Measurements from ENCODE around the gene C19orf47.

The C19orf47 gene

GRCh38 chr19:40313229-40313983, 34.8 kb downstream of the C19orf47 start:
- no peak for DNase-seq

DNA sequence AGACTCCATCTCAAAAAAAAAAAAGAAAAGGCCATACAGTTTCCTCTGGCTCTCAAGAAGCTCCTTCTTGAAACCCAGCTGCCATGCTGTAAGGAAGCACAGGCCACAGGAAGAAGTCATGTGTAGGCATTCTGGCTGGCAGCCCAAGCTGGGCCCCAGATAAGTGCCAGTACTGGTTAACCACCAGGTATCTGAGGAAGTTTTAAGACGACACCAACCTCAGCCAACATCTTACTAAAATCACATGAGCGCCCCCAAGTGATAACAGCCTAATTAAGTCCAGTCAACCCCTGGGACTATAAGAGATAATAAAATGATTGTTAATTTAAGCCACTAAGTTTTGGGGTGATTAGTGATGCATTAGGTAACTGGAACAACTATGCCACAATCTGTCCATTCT, 35.7 kb downstream of the C19orf47 start:
- DNase-seq, result no peak

GRCh38 chr19:40309666-40310065, 38.5 kb downstream of the C19orf47 start:
- DNase-seq, result no peak

DNA sequence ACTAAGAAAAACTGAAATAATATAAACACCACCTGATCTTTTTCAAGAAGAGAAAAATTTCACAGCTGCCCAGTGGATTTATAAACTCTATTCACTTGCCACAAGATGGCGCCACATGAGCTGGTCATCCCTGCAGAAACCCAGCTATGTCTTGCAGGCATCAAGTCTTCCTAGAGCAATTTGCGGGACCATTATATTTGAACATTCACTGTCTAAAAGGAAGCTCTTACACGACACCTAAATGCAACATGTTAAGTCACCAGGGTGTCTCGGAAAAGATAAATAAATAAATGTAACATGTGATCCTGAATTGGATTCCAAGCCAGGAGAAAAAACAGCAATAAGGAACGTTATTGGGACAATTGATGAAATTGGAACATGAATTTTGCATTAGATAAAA, 42.8 kb downstream of the C19orf47 start:
- peak; percentile 51 to 69 for DNase-seq

- no peak for DNase-seq
These were observed 43.9 kb downstream of the C19orf47 start for GRCh38 chr19:40304306-40304705.

GRCh38 chr19:40303765-40304164, 44.4 kb downstream of the C19orf47 start:
- no peak for DNase-seq

DNA sequence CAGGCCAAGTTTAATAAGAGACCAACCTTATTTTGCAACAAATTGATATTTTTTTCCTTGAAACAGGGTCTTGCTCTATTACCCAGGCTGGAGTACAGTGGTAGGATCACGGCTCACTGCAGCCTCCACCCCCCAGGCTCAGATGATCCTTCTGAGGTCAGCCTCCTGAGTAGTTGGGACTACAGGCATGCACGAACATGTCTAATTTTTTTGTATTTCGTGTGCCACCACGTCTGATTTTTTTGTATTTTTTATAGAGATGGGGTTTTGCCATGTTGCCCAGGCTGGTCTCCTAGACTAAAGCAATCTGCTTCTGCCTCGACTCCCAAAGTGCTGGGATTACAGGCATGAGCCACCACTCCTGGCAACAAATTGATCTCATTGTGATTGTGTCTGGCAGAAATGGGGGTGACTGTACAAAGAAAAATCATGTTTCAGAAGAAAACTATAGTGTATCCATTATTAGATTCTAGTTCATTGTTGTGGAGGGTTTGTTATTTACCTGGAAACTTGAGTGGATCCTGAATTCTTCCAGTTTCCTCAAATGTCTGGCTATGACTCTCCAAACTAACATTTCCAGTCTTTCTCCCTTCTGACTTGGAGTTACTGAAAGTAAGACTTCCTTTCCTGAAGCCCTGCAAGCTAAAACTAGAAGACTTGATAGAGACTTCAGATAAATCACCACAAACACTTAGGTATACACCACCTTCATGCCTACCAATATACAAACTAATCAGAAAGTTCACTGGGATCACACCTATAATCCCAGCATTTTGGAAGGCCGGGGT, 45.8 kb downstream of the C19orf47 start:
- no peak for DNase-seq

DNA sequence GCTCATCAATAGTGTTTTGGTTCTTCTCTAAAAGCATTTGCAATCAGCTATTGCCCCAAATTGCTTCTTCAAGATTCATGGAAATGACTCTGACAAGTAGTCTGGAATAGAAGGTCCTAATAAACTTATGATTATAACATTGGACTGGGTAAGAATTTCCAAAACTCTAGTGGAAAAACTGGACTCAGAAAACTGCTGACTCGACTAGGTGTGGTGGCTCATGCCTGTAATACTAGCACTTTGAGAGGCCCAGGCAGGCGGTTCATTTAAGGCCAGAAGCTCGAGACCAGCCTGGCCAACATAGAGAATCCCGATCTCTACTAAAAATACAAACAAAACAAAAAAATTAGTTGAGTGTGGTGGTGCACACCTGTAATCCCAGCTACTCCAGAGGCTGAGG, 47.5 kb downstream of the C19orf47 start:
- no peak for DNase-seq

- DNase-seq, result no peak
These were observed 50.2 kb downstream of the C19orf47 start for GRCh38 chr19:40298026-40298425.

- DNase-seq, result no peak
These were observed 53.6 kb downstream of the C19orf47 start for GRCh38 chr19:40294560-40294959.

- DNase-seq, result no peak
These were observed 61.2 kb downstream of the C19orf47 start for GRCh38 chr19:40286971-40287421.

- DNase-seq, result no peak
These were observed 61.8 kb downstream of the C19orf47 start for GRCh38 chr19:40286235-40286970.

GRCh38 chr19:40285353-40286234, 62.6 kb downstream of the C19orf47 start:
- peak; percentile 94 to 99 for DNase-seq

DNA sequence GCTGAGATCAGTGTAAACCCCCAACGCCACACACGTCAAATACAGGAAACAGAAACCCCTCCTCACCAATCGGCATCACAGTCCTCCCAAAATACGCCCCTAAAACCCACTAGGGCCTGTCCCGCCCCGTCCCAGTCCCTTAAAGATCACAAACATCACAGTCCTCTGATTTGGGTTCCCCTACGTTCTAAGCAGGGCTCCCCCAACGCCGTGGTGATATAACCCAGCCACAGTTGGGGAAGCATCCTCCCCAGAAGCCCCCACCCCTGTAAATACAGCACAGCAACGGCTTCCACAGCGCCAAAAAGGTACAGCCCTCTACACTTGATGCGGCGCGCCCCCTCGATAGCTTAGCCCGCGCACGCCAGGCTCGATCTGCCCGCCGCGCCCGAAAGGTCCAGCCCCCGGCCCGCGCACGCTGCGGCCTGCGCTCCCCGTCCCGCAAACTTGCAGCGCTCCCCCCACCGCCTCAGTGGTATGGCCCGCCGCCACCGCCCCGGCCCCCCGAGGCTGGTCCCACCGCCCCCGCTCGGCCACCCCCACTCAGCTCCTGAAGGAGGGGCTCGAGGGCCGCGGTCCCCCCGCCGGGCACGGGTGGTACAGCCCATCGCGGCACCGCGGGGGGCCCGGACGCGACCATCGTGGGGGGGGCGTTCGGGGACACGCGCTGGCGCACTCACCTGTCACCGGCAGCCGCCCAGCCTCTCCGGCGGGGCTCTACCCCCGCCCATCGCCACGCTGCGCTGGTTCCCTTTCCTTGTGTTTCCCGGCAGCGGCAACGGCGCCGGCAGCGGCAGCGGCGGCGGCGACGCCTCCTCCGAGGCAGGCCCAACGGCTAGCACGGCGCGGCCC, 63.5 kb downstream of the C19orf47 start, which contains the start of gene AKT2:
AKT2 (minus strand) TSS at position 845 of the 852 bp plus-strand sequence. CDS start 20,078 bp downstream, outside the sequence.
- DNase-seq, result peak in 1 of 2 experiments; percentile 66

- no peak for DNase-seq
These were observed 64.0 kb downstream of the C19orf47 start for GRCh38 chr19:40284251-40284500.

DNA sequence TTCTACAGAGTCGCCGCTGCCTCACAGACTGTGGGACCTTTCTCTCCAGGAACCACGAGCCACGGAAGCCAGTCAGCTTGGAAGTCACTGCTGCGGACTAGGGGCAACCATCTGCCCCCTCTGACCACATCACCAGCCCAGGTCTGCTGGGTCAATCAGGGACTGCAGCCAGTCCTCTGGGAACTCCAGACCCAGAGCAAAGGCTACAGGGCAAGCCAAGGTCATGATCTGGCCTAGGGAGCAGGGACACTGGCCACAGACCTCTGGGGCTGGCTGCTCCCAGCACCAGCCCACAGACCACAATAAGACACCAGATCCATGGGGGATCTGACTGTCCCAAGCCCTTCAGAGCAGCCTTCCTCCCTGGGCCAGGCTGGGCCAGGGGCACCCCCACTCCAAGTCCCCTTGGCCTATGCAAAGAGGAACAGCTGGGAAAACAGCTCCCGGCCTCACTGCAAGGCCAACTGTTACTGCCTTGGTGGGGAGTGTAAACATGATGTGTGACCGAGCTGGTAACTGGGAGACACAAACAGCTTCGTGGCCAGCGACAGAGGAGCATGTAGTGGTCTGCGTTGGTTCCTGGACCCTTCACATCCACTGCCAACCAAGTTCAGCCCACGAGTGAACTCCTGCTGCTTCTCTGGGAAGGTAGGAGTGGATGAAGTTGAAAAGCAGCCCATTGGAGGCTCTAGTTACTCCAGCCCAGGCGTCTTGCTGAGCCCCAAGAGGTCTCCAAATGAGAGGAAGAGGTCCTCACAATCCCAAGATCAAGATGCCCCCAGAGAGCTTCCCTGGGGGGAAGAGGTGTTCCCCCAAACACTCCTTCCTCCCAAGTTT, 64.6 kb downstream of the C19orf47 start:
- no peak for DNase-seq

- DNase-seq, result no peak
These were observed 65.3 kb downstream of the C19orf47 start for GRCh38 chr19:40282920-40283319.

- DNase-seq, result no peak
These were observed 66.0 kb downstream of the C19orf47 start for GRCh38 chr19:40282209-40282580.

DNA sequence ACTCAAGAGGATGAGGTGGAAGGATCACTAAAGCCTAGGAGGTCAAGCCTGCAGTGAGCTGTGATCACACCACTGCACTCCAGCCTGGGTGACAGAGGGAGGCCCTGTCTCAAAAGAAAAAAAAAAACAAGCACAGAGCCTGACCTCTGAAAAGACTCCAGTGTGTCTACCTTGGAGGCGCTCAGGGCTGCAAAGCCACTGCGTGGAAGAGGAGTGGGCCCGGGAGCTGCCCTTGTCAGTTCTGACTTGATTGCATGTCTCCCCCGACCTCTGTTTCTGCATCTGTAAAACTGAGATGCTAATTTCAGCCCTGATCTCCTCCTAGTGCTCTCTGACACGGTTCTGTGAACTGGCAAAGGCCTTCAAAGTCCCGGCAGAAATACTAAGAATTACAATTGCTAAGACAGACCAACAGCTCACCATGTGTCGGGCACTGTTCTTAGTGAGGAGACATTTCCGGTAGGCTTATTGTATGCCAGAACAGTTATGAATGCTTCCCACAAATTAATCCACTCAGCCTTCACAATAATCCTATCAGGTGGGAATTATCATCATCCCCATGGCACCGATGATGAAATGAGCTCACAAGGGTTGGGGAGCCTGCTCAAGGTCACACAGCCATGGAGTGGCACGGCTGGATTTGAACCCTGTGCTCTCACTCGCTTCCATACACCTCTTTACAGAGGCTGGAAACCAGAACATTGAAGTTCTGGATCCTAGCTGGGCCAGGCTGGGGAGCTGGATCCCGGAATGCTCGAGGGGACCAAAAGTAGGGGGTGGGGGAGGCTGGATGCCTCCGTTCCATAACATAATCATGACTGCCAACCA, 66.6 kb downstream of the C19orf47 start:
- DNase-seq, result no peak

Measured in SW 1271 (cell line).